ENCODE measurements around the gene CEP55. TPM values are rescaled to one million over a fixed set of nuclear protein-coding genes. Genes with fewer than 3 reads are reported as not detected.
"Not testable (repeated sequence)": the region's sequence is repeated elsewhere in the genome, so short reads cannot be mapped to it uniquely, and the experiment has no call there.

The CEP55 gene
- total RNA-seq, 2 donors from 2014 or later: 2.0 to 7.4 TPM

- DNase-seq: no peak
- no peak for ATAC-seq
- intact Hi-C loops (cut with DNase I, micrococcal nuclease): no loop called here
These were observed 1.9 kb upstream of the CEP55 start for GRCh38 chr10:93494494-93494893.

GRCh38 chr10:93495654-93496321, 624 bp upstream of the CEP55 start:
- peak; percentile 58 for ATAC-seq
- intact Hi-C loops (cut with DNase I, micrococcal nuclease): no loop called here
- peak in 1 of 2 donors; percentile 50 for DNase-seq

GRCh38 chr10:93498166-93498565, 1.8 kb downstream of the CEP55 start:
- no peak for DNase-seq
- no peak for ATAC-seq
- intact Hi-C loops (cut with DNase I, micrococcal nuclease): no loop called here

- ATAC-seq: no peak
- DNase-seq: no peak
- intact Hi-C loops (cut with DNase I, micrococcal nuclease): no loop called here
These were observed 5.2 kb downstream of the CEP55 start for GRCh38 chr10:93501650-93502049.

GRCh38 chr10:93503075-93503474, 6.7 kb downstream of the CEP55 start:
- ATAC-seq: no peak
- DNase-seq: no peak
- intact Hi-C loops (cut with DNase I, micrococcal nuclease): no loop called here

- DNase-seq: no peak
- intact Hi-C loops (cut with DNase I, micrococcal nuclease): no loop called here
- no peak for ATAC-seq
These were observed 8.7 kb downstream of the CEP55 start for GRCh38 chr10:93505075-93505474.

- DNase-seq: no peak
- ATAC-seq: no peak
- intact Hi-C loops (cut with DNase I, micrococcal nuclease): no loop called here
These were observed 13.4 kb downstream of the CEP55 start for GRCh38 chr10:93509816-93510215.

- no peak for ATAC-seq
- intact Hi-C loops (cut with DNase I, micrococcal nuclease): no loop called here
- DNase-seq: no peak
These were observed 16.2 kb downstream of the CEP55 start for GRCh38 chr10:93512565-93512964.

GRCh38 chr10:93513091-93513490, 16.7 kb downstream of the CEP55 start:
- DNase-seq: no peak
- ATAC-seq: no peak
- intact Hi-C loops (cut with DNase I, micrococcal nuclease): no loop called here

GRCh38 chr10:93514521-93514920, 18.1 kb downstream of the CEP55 start:
- ATAC-seq (no peak), DNase-seq (no peak)
- intact Hi-C loops (cut with DNase I, micrococcal nuclease): no loop called here

- ATAC-seq (no peak), DNase-seq (no peak)
- intact Hi-C loops (cut with DNase I, micrococcal nuclease): no loop called here
These were observed 18.9 kb downstream of the CEP55 start for GRCh38 chr10:93515071-93516005.

- ATAC-seq (no peak), DNase-seq (no peak)
These were observed 19.6 kb downstream of the CEP55 start for GRCh38 chr10:93516006-93516380.

GRCh38 chr10:93518531-93518930, 22.1 kb downstream of the CEP55 start:
- no peak for ATAC-seq
- DNase-seq: no peak
- intact Hi-C loops (cut with DNase I, micrococcal nuclease): no loop called here

More at GRCh38 chr10:93516006-93516380, 19.6 kb downstream of the CEP55 start:
- intact Hi-C loops (cut with DNase I, micrococcal nuclease): no loop called here

- ATAC-seq (no peak), DNase-seq (no peak)
- intact Hi-C loops (cut with DNase I, micrococcal nuclease): no loop called here
These were observed 38.9 kb downstream of the CEP55 start for GRCh38 chr10:93535293-93535692.

GRCh38 chr10:93540871-93541270, 44.5 kb downstream of the CEP55 start:
- intact Hi-C loops (cut with DNase I, micrococcal nuclease); DNase-seq; ATAC-seq: not testable (repeated sequence)

GRCh38 chr10:93541402-93542357, 45.3 kb downstream of the CEP55 start:
- DNase-seq (peak in 1 of 2 donors; percentile 66), ATAC-seq (peak; percentile 86)
- intact Hi-C loops (cut with DNase I, micrococcal nuclease): no loop called here

- peak; percentile 91 for ATAC-seq
- DNase-seq: peak; percentile 85 to 87
- intact Hi-C loops (cut with DNase I, micrococcal nuclease): no loop called here
These were observed 46.0 kb downstream of the CEP55 start for GRCh38 chr10:93542358-93542791.

GRCh38 chr10:93546995-93547394, 50.6 kb downstream of the CEP55 start:
- DNase-seq; intact Hi-C loops (cut with DNase I, micrococcal nuclease): not testable (repeated sequence)
- peak; percentile 33 for ATAC-seq

GRCh38 chr10:93547522-93547921, 51.1 kb downstream of the CEP55 start:
- ATAC-seq (no peak), DNase-seq (no peak)
- intact Hi-C loops (cut with DNase I, micrococcal nuclease): no loop called here

Measured in left colon (tissue), 2 donors.